ENCODE measurements around the gene LRRN2.

The LRRN2 gene

DNA sequence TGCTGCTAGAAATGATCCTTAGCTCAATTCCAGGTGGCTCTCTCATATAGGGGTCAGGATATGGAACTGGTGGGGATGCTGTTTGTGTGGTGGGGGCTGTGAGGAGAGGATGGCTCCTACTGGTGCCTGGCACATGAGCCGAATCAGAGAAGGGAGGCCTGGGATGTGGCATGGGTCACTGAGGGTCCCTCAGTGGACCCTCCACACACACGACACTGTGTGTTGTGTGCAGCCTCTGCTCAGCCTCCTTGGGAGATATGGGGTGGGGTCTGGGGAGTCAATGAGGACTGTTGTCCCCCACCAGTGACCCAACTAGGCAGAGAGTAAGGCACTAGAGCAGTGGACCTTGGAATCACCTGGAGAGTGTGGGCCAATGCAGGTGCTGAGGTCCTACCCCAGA is 3.2 kb upstream of the LRRN2 start:
- TF ChIP-seq, protein P1, sequence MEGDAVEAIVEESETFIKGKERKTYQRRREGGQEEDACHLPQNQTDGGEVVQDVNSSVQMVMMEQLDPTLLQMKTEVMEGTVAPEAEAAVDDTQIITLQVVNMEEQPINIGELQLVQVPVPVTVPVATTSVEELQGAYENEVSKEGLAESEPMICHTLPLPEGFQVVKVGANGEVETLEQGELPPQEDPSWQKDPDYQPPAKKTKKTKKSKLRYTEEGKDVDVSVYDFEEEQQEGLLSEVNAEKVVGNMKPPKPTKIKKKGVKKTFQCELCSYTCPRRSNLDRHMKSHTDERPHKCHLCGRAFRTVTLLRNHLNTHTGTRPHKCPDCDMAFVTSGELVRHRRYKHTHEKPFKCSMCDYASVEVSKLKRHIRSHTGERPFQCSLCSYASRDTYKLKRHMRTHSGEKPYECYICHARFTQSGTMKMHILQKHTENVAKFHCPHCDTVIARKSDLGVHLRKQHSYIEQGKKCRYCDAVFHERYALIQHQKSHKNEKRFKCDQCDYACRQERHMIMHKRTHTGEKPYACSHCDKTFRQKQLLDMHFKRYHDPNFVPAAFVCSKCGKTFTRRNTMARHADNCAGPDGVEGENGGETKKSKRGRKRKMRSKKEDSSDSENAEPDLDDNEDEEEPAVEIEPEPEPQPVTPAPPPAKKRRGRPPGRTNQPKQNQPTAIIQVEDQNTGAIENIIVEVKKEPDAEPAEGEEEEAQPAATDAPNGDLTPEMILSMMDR (IDR thresholded peaks at IDR 0.05; ENCODE audit: low read depth, low read length), result no peak
- H3K4me3 ChIP-seq (ENCODE audit: low read depth, low read length), result no peak overlapping the region

DNA sequence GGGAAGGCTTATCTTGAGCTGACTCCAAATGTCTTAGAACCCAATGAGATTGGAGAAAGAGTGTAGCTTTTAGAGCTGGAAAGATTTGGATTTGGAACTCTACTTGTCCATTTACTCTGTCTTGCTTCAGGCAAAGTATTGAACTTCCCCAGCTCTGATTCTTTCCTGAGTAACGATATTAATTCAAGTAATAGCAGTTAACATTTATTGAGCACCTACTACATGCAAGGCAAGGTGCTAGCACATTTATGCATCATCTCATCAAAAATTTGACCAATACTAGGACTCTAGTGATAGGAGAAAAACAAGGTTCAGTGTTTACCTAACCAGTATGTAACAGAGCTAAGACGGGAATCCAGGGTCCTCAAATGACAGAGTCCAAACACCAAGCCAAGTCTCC is 2.5 kb upstream of the LRRN2 start:
- H3K4me3 ChIP-seq (ENCODE audit: low read depth, low read length), result no peak overlapping the region
- TF ChIP-seq, protein P1 (IDR thresholded peaks at IDR 0.05; ENCODE audit: low read depth, low read length), result no peak

DNA sequence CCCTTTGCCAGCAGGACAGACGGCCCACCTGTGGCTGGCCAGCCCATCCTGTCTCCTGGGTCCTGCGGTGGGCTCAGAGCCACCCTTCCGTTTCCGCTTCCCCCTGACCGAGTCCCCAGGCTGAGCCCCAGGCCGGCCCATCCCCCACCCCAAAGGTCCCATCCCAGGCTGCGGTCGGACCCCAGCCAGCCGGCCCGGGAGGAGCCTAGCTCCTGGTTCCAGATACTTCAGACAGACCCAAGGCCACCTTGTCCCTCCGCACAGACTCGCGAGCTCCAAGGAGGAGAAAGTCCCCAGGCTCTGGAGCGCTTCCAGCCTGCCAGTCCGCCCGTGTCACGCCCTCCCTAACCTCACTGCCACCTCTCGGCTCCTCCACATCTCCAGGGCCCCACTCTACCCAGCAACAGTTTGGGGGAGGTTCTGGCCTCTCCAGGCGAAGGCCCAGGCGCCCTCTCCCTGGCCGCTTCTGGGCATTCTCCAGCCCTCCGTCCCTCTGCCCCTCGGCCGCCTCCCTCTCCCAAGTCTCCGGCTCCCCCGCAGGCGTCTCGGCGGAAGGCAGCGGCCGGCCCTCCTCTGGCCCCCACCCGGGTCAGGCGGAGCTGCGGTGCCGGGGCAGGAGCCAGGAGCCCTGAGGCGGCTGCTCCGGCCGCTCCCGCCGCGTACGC is 835 bp downstream of the LRRN2 start:
- TF ChIP-seq, protein P1 (IDR thresholded peaks at IDR 0.05; ENCODE audit: low read depth, low read length), result no peak
- no peak overlapping the region for H3K4me3 ChIP-seq (ENCODE audit: low read depth, low read length)

DNA sequence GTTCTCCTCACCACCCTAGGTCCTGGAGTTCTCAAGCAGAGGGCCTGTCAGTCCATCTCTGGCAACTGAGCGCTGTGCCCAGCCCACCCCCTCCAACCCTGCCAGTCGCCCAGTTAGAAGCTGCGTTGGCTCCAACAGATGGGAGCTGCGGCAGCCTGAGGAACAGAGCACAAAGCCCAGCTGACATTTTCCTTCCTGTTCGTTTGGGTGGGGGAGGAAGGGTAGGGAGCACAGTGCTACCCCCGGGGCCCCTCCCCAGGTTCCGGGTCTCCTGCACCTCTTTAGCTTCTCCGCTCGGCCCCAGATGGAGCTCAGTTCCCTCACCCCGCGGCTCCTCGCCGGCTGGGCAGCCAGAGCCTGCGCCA is 1.4 kb downstream of the LRRN2 start:
- no peak overlapping the region for H3K4me3 ChIP-seq (ENCODE audit: low read depth, low read length)
- TF ChIP-seq, protein P1 (IDR thresholded peaks at IDR 0.05; ENCODE audit: low read depth, low read length), result no peak

DNA sequence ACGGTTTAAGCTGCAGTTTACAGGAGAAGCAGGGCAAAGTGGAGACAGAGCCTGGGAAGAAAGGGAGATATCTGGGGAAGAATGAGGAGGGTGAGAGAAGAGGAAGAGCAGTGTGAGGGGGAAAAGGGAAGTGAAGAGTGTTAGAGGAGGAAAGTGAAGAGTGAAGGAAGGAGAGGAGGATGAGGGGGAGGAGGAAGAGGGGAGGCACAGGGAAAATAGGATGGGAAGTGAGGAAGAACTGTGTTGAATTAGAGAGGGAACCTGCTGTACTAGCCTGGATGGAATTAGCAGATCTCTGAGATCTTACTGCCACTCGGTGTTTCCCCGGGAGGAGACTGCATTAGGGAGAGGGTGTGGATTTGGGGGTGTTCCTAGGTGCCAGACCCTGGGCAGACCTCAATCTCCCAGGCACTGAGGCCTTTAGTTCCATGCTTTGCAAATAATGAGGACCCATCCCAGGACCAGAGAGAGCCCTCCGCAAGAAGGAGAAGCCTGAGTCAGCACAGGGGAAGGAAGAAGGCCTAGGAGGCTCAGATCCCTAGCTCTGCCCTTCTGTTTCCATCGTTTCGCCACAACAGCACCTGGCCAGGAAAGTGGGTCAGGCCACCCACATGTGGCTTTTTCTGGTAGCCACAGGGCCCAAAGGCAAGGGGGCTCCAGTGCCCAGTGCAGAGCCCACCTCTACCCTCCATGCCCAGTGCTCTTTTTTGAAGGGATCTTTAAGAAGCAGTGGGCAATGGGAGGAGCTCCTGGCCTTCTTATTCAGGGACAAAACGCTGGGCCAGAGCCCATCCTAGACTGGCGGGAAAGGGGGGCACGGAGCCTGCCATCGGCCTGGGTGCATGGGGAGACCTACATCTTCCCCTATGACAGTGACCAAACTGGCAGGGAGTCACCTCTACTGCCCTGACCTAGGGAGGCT is 2.0 kb downstream of the LRRN2 start:
- H3K4me3 ChIP-seq (ENCODE audit: low read depth, low read length), result no peak overlapping the region
- TF ChIP-seq, protein P1 (IDR thresholded peaks at IDR 0.05; ENCODE audit: low read depth, low read length), result no peak

DNA sequence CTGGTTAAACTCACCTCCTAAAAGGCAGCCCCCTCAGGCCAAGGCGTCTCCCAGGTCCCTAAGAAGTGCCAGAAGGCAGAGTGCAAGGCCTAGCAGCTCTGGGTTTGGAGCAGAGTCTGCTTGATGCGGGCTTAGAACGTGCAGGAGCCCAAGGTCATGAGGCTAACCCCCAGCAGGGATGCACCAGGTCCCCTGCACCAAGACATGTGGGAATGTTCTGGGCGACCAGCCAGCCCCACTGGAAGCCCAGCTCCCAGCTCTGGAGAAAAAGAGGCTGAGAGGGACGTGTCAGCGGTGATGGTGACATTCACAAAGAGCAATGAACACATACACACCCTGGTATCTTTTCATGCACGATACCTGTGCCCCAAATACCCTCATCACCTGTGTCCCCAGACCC is 5.1 kb downstream of the LRRN2 start:
- H3K4me3 ChIP-seq (ENCODE audit: low read depth, low read length), result no peak overlapping the region
- TF ChIP-seq, protein P1 (IDR thresholded peaks at IDR 0.05; ENCODE audit: low read depth, low read length), result no peak

DNA sequence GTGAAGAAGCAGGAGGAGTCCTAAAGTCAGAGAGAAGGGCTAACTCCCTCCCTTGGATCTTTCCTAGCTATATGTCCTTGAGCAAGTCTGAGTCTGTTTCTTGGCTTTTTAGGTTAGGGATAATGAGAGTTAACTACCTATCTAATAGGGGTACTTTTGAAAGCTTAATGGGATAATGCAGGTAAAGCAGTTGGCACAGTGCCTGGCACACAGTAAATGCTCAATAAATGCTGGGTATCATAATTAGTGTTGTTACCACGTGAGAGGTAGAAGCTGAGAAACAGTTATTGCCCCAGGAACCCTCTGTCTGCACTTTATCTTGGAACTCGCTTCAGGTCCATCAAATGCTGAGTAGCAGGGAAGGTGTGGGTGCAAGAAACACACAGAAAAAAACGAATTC is 5.5 kb downstream of the LRRN2 start:
- H3K4me3 ChIP-seq (ENCODE audit: low read depth, low read length), result no peak overlapping the region
- TF ChIP-seq, protein P1 (IDR thresholded peaks at IDR 0.05; ENCODE audit: low read depth, low read length), result no peak

All from WI38 (cell line).